ENCODE results near the gene KIFAP3.
"Not testable (repeated sequence)": the region's sequence is repeated elsewhere in the genome, so short reads cannot be mapped to it uniquely, and the experiment has no call there.

KIFAP3 gene

DNA sequence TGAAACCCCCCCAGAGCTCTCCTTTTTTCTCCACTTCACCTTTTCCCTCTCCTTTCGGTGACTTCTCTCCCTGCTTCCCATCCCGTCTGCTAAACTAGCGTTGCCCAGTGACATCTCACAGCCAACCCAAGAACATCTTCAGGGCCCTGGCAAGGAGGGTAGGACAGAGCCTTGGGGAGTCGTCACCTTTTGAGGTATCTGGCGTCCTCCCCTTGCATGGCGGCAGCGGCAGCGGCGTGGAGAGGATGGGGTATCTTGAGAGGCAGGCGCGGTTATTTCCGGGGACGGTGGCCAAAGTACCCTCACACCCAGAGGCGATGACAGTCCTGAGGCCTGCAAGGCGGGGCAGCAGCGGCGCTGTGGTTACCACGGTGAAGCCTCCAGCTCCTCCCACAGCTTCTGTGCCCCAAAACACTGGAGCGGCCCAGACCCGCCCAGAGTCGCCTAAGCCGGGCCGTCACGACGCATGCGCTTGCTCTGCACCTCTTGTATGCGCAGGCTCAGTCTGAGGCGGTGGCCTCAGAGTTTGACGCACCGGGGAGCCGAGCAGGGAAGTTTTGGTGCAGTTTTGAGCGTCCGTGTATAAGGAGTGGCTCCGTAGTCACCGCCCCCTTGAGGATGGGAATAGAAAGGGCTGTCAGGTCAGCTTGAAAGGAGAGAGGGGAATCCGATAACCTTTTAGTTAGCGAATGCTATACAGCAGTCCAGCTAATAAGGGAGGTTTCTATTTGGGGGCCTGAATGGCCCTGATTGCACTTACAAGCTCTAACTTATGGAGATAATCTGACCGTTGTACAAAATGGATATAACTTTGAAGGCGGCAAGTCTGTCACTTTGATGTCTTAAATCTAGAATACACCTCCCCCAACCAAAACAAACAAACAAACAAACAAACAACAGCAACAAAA is at the start of gene KIFAP3:
TSS of gene KIFAP3 (minus strand) at position 446 of the 908 bp plus-strand sequence. CDS start at position 218, 228 bp downstream.
- DNase-seq (ENCODE audit: low read depth, low spot score), result peak; percentile 99

DNA sequence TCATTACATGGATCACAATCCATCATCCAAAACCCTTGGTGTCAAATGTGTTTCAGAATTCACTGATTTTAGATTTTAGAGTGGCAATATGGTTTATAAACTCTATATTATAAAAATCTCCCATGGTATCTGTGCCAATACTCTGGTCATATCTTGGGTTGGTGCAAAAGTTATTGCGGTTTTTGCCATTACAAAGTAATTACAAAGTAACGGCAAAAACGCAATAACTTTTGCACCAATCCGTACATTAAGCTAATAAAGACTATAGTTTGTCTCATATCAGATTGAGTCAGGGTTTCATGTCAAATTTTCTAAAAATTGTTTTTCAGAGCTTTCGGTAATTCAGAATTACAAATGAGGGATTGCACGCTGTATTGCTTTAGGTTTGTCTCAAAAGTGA is 47.9 kb upstream of the KIFAP3 start:
- DNase-seq (ENCODE audit: low read depth, low spot score), result no peak

DNA sequence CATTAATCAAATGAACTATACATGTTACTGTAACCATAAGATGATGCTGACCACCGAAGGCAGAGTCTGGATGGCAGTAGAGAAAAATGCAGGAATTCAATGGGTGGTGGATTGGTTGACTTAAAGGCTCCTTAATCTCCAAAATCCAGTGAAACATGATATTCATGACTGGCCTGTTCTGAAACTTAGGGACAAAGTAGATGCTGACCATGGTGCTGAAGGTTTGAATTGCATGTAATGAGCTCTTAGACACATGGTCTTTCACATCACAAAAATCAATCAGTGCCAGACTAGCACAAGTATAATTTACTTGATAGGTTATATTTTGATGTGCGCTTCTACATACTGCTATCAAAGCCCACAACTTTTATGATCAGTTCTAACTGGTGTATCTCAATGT is 40.4 kb upstream of the KIFAP3 start:
- no peak for DNase-seq (ENCODE audit: low read depth, low spot score)

DNA sequence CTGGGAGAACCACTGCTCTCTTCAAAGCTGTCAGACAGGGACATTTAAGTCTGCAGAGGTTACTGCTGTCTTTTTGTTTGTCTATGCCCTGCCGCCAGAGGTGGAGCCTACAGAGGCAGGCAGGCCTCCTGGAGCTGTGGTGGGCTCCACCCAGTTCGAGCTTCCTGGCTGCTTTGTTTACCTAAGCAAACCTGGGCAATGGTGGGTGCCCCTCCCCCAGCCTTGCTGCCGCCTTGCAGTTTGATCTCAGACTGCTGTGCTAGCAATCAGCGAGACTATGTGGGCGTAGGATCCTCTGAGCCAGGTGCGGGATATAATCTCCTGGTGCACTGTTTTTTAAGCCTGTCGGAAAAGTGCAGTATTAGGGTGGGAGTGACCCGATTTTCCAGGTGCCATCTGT is 38.6 kb upstream of the KIFAP3 start:
- not testable (repeated sequence) for DNase-seq (ENCODE audit: low read depth, low spot score)

DNA sequence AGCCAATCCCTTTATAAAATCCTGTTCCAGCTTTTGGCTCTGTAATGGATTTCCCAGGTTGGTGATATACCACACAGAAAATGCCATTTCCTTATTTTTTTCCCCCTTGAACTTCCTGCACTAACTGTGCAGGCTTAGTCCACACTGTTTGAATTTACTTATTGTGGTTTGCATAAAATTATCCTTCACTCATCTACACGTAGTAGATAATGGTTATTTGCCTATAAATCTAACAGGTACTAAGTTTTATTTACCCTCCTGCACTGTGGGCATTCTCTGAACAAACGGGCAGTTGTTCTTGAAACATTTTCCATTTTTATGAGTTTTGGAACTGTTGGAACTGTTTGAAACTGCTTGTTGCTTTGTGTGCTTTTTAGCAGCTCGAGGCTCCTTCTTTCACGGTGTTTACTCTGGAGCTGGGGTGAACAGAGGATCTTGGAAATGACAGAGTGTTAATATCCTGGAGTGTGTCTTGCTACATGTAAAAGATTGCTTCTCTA is 23.0 kb upstream of the KIFAP3 start:
- no peak for DNase-seq (ENCODE audit: low read depth, low spot score)

DNA sequence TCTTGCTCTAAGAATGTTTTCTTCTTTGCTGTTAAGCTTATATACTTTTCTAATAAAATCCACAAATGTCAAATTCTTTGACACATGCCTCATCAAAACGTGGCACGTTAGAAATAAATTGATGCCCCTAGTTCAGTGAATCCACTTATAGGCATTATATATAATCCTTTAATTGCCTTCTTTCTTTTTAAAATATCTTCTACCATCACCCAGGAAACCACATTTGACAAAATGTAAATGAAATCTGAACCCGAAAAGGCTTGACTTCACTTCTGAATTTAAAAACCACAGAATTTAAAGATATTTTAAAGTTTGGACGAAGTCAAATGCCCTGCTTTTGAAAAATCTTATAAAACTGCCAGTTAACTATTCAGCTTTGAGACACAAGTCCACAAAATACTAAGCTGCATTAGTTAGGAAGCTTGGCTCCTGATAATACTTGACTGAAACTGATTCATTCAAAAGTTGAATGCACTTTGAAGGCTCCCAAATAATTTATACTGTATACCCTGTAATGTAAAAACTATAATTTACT is 22.4 kb upstream of the KIFAP3 start:
- DNase-seq (ENCODE audit: low read depth, low spot score), result no peak

DNA sequence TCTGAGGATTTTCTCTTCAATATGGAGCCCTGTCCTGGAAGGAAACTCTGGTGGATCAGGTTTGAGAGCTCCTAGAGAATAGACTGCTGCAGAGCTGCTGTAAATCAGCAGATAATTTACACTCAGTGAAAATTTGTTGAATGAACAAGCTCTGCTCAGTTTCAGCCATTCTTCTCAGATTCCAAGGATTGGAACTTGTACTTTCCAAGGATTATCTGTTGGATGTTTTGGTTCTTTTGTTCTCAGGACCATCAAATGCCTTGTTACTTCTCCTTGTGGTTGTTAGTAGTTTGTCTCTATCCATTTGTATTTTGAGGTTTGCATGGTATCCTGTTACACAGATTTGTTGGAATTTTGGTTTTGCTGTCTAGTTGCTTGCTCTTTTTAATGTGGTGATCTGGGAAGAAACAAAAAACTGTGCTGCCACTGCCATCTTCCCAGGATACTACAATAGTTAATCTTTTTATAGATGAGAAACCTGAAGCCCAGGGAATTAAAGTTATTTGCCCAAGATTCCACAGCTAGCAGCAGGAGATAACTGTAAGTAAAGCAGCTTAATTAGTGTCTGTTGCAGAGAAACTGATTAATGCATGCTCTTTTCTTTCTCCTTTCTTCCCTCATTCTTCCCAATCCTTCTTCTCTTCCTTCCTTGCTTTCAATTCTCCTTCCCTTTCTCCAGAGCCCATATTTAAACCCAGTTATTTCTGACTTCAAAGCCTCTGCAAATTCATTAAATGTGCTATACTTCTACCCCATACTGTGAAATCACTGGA is 21.7 kb upstream of the KIFAP3 start:
- no peak for DNase-seq (ENCODE audit: low read depth, low spot score)

DNA sequence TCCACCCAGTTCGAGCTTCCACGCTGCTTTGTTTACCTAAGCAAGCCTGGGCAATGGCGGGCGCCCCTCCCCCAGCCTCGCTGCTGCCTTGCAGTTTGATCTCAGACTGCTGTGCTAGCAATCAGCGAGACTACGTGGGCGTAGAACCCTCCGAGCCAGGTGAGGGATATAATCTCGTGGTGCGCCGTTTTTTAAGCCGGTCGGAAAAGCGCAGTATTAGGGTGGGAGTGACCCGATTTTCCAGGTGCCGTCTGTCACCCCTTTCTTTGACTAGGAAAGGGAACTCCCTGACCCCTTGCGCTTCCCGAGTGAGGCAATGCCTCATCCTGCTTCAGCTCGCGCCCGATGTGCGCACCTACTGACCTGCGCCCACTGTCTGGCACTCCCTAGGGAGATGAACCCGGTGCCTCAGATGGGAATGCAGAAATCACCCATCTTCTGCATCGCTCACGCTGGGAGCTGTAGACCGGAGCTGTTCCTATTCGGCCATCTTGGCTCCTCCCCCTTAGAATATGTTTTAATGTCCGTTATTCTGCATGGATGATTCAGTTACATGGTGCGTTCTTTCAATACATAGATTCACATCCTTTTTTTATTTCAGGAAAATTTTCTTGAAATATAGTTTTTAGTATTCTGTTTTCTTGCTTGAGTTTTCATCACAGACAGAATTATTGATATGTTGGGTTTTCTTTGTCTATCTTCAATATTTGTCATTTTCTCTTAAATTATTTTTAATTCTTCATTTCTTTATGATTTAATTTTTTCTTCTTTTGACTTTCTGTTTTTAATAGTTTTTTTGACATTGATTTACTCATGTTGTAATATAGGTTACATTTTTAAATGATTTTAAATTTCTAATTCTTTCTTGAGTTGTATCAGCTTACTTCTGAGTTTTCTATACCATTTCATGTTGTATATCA is 20.5 kb upstream of the KIFAP3 start:
- DNase-seq (ENCODE audit: low read depth, low spot score), result peak; percentile 24

DNA sequence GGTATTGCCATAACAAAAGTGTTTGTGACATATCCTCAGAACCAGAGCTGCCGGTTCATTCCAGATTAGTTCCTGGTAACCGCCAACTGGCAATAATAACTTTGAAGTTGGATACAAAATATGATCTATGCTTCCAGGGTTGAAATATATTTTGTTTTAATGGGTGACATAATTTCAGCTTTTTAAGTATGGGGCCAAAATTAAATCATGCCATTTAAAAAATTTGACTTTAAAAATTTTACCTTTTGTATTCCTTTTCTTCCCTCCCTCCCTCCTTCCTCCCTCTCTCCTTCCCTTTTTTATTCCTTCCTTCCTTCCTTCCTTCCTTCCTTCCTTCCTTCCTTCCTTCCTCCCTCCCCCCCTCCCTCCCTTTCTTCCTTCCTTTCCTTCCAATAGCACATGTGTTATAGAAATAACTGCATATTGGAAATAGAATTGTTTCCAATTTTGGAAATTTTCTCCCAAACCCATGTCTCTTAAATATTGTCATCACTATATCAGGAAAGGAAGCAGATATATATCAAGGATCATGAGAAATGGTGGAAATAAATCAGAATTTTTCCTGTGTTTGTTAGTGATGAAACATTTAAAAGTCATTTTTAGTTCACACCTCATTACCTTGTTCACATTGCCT is 12.0 kb upstream of the KIFAP3 start:
- DNase-seq (ENCODE audit: low read depth, low spot score), result no peak

DNA sequence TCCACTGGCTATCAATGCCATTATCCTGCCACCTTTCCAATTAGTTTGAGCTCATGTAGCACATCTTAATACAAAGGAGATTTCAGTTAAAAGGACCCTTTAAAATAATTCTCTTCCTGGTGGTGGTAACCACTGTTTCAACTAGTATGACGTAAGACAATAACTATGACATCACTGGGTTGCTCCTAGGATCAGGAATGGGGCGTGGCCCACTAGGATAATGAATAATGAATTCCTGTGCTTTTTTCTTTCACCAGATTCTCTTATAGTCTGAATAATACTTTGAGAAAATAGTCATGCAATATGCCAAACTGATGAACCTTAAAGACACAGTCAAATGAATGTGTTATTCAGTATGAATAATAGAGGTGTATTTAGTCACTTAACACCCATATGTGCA is 10.6 kb upstream of the KIFAP3 start:
- DNase-seq (ENCODE audit: low read depth, low spot score), result no peak

DNA sequence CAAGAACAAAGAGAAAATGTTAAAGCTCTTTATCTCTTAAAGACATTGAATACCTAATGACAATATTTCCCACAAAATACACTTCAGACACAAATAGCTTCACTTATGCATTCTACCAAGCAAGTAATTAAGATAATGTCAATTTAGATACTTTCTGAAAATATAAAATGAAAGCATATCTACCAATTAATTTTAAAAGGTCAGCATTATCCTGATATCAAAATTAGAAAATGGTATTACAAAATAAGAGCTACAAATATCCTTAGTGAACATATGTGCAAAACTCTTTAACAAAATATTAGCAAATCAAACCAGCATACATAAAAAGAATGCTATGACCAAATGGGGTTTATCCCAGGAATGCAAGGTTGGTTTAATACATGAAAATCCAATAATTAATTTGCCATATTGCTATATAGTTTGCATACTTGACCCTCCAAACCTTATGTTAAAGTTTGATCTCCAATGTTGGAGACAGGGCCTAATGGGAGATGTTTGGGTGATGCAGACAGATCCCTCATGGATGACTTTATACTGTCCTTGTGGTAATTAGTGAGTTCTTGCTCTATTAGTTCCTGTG is 4.2 kb upstream of the KIFAP3 start:
- no peak for DNase-seq (ENCODE audit: low read depth, low spot score)

DNA sequence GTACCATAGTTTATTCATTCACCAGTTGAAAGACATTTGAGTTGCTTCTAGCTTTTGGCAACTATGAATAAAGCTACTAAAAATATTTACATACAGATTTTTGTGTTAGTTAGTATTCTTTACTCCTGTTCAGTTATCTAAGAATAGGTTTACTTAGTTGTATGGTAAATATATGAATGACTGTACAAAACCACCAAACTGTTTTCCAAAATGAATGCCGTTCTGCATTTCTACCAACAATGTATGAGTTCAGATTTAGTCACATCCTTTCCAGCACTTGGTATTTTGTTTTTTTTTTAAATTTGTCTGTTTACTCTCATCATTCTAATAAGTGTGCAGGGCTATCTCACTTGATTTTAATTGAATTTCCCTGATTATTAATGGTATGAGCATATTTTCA is 3.4 kb upstream of the KIFAP3 start:
- no peak for DNase-seq (ENCODE audit: low read depth, low spot score)

DNA sequence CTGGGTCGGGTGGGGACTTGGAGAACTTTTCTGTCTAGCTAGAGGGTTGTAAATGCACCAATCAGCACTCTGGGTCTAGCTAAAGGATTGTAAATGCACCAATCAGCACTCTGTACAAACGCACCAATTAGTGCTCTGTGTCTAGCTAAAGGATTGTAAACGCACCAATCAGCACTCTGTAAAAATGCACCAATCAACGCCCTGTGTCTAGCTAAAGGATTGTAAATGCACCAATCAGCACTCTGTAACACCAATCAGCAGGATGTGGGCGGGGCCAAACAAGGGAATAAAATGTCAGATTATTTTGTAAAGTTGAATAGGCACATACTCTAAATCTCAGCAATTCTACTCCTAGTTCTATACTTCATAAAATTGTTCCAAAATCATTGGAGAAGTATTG is 2.5 kb upstream of the KIFAP3 start:
- not testable (repeated sequence) for DNase-seq (ENCODE audit: low read depth, low spot score)

DNA sequence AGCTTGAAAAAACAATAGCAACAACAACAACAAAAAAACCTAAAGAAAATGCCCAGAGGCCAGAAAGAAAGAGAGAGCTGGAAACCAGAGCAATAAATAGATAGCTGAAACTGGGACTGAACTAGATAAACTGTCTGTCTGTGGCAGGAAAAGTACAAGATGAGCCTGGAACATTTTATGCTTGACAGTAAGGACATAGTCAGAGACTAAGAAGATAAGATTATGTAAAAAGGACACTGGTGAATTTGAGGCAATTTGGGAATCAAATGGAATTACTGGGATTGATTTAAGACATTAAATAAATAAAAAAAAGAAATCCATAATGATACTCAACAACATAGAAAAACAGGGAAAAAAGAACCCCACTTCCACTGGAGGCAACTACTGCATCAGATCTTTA is 1.7 kb upstream of the KIFAP3 start:
- no peak for DNase-seq (ENCODE audit: low read depth, low spot score)

DNA sequence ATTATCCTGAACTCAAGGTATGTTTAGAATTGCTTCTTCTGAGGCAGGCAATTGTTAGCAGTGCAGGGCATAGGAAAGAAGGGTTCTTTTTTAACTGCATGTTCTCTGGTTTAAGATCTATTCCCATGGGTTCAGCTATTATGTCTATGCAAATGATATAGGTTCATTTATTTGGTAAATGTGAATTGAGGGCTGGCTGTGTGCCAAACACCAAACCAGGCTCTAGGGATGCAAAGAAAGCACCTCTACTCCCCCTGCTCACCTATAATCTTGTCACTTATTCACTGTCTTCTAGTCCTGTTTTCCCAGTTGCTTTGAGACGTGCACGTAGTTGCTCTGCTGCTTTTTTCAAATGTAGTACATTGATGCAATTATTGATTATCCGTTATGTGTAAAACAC is 691 bp upstream of the KIFAP3 start:
- no peak for DNase-seq (ENCODE audit: low read depth, low spot score)

DNA sequence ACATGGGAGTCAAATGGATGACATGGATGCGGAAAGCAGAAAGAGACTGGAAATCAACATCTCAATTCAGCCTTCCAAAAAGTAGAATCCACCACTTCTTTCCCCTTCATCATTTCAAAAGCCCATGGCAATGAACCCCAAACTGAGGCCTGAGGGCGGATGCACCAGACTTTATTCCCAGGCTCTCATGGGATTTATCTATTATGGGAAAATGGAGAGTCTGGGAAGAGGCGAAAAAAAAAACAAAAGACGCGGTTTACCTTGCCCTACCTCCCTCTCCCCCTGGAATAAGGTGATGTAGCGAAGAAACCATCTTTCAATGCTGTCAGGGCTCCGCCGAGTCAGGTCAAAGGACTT is 624 bp downstream of the KIFAP3 start:
- DNase-seq (ENCODE audit: low read depth, low spot score), result no peak

DNA sequence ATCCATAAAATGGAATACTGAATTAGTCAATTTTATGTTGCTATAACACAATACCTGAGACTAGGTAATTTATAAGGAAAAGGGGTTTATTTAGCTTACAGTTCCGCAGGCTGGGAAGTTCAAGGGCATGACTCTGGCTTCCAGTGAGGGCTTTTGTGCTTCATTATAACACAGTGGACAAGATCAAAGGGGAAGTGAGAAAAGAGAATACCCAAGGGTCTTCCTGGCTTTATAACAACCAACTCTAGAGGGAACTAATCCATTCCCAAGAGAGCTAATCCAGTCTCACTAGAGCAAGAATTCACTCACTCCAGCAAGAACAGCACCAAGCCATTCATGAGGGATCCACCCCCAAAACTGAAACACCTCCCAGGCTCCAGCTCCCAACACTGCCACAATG is 3.1 kb downstream of the KIFAP3 start:
- no peak for DNase-seq (ENCODE audit: low read depth, low spot score)

DNA sequence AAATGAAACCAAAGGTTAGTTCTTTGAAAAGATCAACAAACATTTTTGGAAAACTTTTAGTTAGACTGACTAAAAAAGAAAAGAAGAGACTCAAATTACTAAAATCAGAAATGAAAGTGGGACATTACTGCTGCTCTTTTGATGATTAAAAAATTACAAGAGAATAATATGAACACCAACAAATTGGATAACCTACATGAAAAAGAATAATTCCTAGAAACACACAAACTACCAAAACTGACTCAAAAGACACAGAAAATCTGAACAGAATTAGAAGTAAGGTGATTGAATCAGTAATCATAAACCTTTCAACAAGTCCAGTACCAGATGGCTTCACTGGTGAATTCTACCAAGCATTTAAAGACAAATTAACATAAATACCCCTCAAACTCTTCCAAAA is 5.6 kb downstream of the KIFAP3 start:
- DNase-seq (ENCODE audit: low read depth, low spot score), result no peak

DNA sequence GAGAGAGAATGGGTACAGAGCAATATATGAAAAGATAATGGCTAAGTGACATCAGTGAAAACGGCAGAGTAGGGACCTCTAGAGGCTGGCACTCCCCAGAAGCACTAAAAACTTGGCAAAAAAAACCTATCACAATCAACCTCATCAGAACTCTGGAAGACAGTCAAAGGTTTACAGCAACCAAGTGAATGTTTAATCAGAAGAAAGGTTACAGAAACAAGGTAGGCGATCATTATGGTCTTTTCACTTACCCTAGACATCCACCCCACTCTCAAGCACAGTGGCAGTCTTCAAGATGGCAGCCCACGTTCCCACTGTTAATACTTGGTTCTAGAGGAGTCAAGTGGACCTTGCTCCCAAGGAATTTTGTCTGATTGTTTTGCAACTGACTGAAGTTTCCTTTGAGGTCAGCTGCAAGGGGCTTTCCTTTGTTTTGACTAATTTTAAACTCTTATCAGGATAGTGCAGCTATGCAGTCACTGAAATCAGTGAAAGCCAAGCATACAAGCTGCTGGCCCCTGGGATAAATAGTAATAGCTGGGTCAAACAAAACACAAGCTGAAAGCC is 7.2 kb downstream of the KIFAP3 start:
- no peak for DNase-seq (ENCODE audit: low read depth, low spot score)

DNA sequence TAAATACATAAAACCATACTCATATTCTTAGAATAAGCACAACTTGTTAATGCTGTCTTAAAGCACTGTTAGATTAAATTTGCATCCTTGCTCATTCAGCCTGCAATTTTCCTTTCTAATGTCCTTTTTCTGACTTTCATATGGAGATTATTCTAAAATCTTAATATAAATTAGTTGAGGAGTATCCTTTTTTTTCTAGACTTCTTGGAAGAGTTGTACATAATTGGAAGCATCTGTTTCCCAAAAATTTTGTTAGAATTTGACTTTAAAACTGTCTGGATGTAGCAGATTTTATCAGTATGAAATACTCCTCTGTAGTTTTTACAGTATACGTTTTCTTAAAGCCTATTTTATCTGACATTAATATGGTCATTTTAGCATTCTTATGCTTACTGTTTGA is 9.7 kb downstream of the KIFAP3 start:
- no peak for DNase-seq (ENCODE audit: low read depth, low spot score)

Data from ELF-1 (cell line).